Osteoblast (primary cell): ENCODE measurements around the gene DNAJC15. TPM values are rescaled to one million over a fixed set of nuclear protein-coding genes. Genes with fewer than 3 reads are reported as not detected.

Experiments used
- DNase-seq: peaks from one replicate; pipeline ENCODE4 v3.0.0; 2011; ENCODE audit warnings: low spot score, mixed read lengths; ENCODE audit not compliant: insufficient read length; ENCODE audit errors: missing footprints
- H2AFZ ChIP-seq: 2 replicates; pipeline ENCODE4 v1.6.0; 2011; ENCODE audit warnings: mild to moderate bottlenecking, low read length
- H3K27ac ChIP-seq: 2 replicates; pipeline ENCODE4 v1.5.1; 2011; ENCODE audit warnings: mild to moderate bottlenecking, low read depth, low read length, moderate library complexity
- H3K27me3 ChIP-seq: 2 replicates; pipeline ENCODE4 v1.6.0; 2012; ENCODE audit warnings: mild to moderate bottlenecking, control low read depth, inconsistent platforms, low read length, moderate library complexity; ENCODE audit not compliant: insufficient read depth
- H3K36me3 ChIP-seq: 2 replicates; pipeline ENCODE4 v1.5.1; 2011; ENCODE audit warnings: mild to moderate bottlenecking, low read length, control low read depth, moderate library complexity; ENCODE audit not compliant: insufficient read depth
- H3K4me1 ChIP-seq: 2 replicates; pipeline ENCODE4 v1.5.1; 2011; ENCODE audit warnings: mild to moderate bottlenecking, low read length, control low read depth, moderate library complexity; ENCODE audit not compliant: insufficient read depth
- H3K4me2 ChIP-seq: 2 replicates; pipeline ENCODE4 v1.6.0; 2011; ENCODE audit warnings: mild to moderate bottlenecking, low read length; ENCODE audit not compliant: insufficient read depth
- H3K4me3 ChIP-seq: fragments of 200-600 bp; sonication (generic); 3 replicates; pipeline ENCODE4 v1.5.1; 2012; ENCODE audit warnings: mild to moderate bottlenecking, low read length, inconsistent platforms; ENCODE audit not compliant: insufficient read depth
- H3K79me2 ChIP-seq: 2 replicates; pipeline ENCODE4 v1.6.0; 2012; ENCODE audit warnings: mild to moderate bottlenecking, low read length, control low read depth, inconsistent platforms; ENCODE audit not compliant: insufficient read depth
- H3K9me3 ChIP-seq: 2 replicates; pipeline ENCODE4 v1.5.1; 2011; ENCODE audit warnings: low read depth, low read length, control low read depth
- H4K20me1 ChIP-seq: 2 replicates; pipeline ENCODE4 v1.6.0; 2012; ENCODE audit warnings: mild to moderate bottlenecking, low read length, control low read depth; ENCODE audit not compliant: insufficient read depth
- CTCF ChIP-seq: IDR thresholded peaks from 2 replicates; pipeline ENCODE4 v1.5.1; 2011; ENCODE audit warnings: mild to moderate bottlenecking, low read depth, low read length, moderate library complexity; ENCODE audit errors: extremely low read depth
- total RNA-seq: library from RNA; depleted of rRNA; stranded (reverse); fragments of >200 nt; gene quantifications from 2 replicates; pipeline ENCODE4 v1.2.3, GENCODE V29; 2012

DNAJC15 gene
- total RNA-seq, 1 donor: 17.0 TPM

- H3K4me2 ChIP-seq: peak overlapping the region; percentile 12
Measured at GRCh38 chr13:43009506-43009905, 13.9 kb upstream of the DNAJC15 start.

DNA sequence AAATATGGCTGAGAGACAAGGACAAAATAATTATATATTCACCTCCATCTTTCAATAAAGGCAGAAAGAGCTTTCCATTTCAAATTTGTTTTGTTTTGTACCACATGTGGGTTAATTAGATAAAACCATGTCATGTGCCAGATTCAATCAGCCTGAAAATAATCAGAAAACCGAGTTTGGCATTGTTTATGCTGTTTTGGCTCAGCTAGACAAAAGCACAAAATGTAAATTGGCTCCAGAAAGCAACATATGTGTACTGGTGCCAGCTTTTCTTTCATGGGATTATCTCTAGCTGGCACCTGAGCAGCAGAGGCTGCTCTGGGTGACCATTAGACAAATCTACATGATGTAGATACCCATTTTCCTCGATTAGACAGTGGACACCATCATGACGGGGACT lies 9.2 kb upstream of the DNAJC15 start:
- H3K27ac ChIP-seq: no peak overlapping the region
- no peak for DNase-seq
- H3K9me3 ChIP-seq: no peaks in the 10 kb centered on the region
- H2AFZ ChIP-seq: peak overlapping the region; percentile 25
- no peaks in the 10 kb centered on the region for H3K36me3 ChIP-seq
- H3K4me2 ChIP-seq: no peak overlapping the region
- H3K27me3 ChIP-seq: no peaks in the 10 kb centered on the region
- H3K79me2 ChIP-seq: no peaks in the 10 kb centered on the region
- H3K4me3 ChIP-seq: no peak overlapping the region
- H3K4me1 ChIP-seq: peaks cover 8% of the 10 kb centered on the region
- TF ChIP-seq CTCF: no peak
- H4K20me1 ChIP-seq: no peaks in the 10 kb centered on the region

More at GRCh38 chr13:43009506-43009905, 13.9 kb upstream of the DNAJC15 start:
- no peak for TF ChIP-seq CTCF
- Histone ChIP-seq H3K36me3 (no peaks in the 10 kb centered on the region), H3K79me2 (no peaks in the 10 kb centered on the region), H3K9me3 (no peaks in the 10 kb centered on the region), H4K20me1 (no peaks in the 10 kb centered on the region), H3K4me1 (peaks cover 49% of the 10 kb centered on the region), H3K4me3 (no peak overlapping the region), H3K27ac (peak overlapping the region; percentile 58), H2AFZ (no peak overlapping the region), H3K27me3 (no peaks in the 10 kb centered on the region)
- DNase-seq: no peak

DNA sequence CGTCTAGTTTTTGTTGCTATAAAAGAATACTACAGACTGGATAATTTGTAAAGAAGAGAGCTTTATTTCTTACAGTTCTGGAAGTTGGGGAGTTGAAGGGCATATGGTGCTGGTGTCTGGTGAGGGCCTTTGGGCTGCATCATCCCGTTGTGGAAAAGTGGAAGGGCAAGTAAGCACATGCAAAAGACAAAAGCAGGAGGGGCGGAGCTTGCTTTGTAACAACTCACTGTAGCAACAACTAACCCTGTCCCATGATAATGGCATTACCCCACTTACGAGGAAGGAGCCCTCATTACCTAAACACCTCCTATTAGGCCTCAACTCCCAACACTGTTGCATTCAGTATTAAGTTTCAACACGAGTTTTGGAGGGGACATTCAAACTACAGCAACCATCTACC lies 7.2 kb upstream of the DNAJC15 start:
- Histone ChIP-seq H3K4me1 (peaks cover 5% of the 10 kb centered on the region), H3K4me3 (no peak overlapping the region), H3K9me3 (no peaks in the 10 kb centered on the region), H2AFZ (no peak overlapping the region), H3K27me3 (no peaks in the 10 kb centered on the region), H4K20me1 (no peaks in the 10 kb centered on the region), H3K27ac (no peak overlapping the region), H3K4me2 (no peak overlapping the region), H3K79me2 (no peaks in the 10 kb centered on the region), H3K36me3 (no peaks in the 10 kb centered on the region)
- DNase-seq: no peak
- no peak for TF ChIP-seq CTCF

GRCh38 chr13:43019811-43020210 lies 3.6 kb upstream of the DNAJC15 start:
- no peaks in the 10 kb centered on the region for H3K36me3 ChIP-seq
- no peaks in the 10 kb centered on the region for H4K20me1 ChIP-seq
- peaks cover 14% of the 10 kb centered on the region for H3K79me2 ChIP-seq
- H2AFZ ChIP-seq: peak overlapping the region; percentile 50
- H3K4me2 ChIP-seq: no peak overlapping the region
- H3K4me3 ChIP-seq: no peak overlapping the region
- H3K27me3 ChIP-seq: no peaks in the 10 kb centered on the region
- no peaks in the 10 kb centered on the region for H3K9me3 ChIP-seq
- no peak for DNase-seq
- peaks cover 10% of the 10 kb centered on the region for H3K4me1 ChIP-seq
- H3K27ac ChIP-seq: no peak overlapping the region
- TF ChIP-seq CTCF: no peak
